ENCODE results near the gene IL36B.

The IL36B gene

DNA sequence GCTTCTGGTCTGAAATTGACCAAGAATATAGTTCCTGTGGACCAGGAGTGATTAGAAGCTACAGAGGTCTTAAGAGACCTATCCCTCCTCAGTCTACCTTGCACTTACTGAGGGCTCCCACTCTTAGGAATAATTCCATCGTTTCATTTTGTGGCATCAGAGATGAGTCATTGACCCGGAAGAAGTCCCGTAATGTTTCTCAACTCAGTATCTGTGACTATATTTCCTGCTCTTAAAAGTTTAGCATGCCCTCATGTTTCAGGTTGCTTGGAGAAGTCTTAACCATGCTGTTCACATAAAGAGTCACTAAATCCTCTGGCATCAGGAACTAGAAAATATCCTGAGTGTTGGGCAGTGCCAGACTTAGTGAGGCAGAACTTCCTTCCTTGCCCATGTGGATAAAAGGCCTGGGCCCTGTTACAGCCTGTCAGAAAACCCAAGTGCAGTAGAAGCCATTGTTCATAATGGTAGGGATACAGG, 47.6 kb downstream of the IL36B start, which contains the start of gene IL36A:
Gene IL36A (plus strand): TSS at position 430 of the 480 bp plus-strand sequence. CDS start 413 bp downstream, outside the sequence.
- DNase-seq: no peak

DNA sequence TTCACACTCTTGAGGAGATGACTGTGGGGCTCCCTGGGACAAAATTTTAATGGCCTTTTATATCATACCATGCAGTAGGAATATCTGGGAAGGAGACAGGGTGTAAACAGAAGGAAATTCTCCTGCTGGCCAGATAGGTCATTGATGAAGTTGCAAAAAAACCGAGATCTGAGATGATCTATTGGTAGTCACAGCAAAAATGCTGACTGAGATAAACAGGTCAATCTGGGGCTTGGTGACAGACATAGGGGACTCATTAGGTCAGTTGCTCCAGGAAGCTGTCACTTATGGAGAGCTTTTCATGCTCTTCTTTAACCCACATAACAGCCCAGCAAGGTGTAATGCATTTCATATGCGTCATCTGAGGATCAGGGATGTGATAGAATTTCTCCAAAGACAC, 50.0 kb downstream of the IL36B start:
- no peak for DNase-seq

- DNase-seq: peak; percentile 15 to 27
These were observed 52.2 kb downstream of the IL36B start for GRCh38 chr2:113000436-113000835.

DNA sequence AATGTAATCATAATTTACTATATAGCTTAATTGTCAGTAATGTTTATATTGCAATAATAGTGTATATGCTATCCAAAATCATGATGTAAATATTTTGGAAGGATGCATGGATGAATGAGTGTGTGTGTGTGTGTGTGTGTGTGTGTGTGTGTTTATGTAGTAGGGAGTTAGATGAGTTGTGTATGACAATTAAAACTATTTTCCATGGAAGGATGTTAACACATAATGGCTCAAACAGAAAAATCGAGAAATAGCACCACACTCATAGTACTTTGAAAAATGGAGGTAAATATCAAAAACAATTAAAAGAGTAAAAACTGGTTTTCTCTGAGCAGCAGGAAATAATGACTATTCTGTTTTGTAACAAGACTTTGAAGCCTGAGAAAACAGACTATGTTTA, 55.5 kb downstream of the IL36B start:
- DNase-seq: no peak

GRCh38 chr2:112996635-112997034, 56.0 kb downstream of the IL36B start:
- DNase-seq: peak; percentile 5 to 6

GRCh38 chr2:112995346-112995920, 57.2 kb downstream of the IL36B start:
- no peak for DNase-seq

DNA sequence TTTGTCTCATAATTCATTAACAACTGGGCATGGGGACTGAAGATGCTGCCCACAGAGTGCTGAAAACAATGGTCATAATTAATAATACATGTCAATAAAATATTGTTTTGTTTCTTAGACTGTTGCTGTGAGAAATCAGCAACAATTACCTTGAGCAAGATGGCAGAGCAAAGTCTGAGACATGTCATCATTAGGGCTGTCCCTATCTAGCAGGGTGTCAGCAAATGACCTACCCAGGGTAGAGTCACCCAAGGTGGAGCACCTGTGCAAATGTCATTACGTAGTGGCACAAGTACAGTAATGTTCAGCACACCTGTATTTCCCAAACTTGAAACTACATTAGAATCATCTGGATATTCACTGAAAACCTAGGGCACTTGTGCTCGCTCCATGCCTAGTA, 58.0 kb downstream of the IL36B start:
- DNase-seq: no peak

DNA sequence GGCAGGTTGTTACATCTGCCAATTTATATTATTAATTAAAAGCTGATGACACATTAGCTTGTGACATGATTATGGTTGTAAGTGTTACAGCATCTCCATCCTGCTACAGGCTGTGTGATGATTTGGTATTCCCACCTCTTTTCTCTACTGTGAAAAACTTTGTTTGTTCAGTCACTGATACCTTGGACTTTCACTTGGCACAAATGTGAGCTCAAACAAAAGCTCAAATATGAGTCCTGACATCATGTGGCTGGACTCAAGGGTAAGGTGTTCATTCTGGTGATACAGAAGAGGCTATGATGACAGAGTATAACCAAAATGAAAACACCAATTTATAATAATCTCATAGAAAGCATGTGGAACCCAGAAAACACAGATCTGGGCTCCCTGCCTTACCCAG, 58.8 kb downstream of the IL36B start:
- DNase-seq: no peak

DNA sequence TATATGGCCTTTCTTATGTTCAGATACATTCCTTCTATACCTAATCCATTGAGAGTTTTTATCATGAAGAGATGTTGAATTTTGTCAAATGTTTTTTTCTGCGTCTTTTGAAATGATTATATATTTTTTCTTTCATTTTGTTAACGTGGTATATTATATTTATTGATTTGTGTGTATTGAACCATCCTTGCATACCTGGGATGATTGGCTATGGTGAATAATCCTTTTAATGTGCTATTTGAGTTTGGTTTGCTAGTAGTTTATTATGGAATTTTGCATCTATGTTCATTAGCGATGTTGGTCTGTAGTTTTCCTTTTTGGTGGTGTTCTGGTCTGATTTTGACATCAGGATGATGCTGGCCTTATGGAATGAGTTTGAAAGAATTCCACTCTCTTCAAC, 63.1 kb downstream of the IL36B start:
- no peak for DNase-seq

DNA sequence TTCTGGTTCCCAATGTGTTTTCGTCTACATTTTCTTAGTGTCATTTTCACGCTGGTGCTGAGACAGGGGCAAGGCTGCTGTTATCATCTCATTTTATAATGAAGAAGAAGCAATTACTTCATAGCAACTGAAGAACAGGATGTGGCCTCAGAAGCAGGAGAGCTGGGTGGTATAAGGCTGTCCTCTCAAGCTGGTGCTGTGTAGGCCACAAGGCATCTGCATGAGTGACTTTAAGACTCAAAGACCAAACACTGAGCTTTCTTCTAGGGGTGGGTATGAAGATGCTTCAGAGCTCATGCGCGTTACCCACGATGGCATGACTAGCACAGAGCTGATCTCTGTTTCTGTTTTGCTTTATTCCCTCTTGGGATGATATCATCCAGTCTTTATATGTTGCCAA, 67.6 kb downstream of the IL36B start:
- no peak for DNase-seq

DNA sequence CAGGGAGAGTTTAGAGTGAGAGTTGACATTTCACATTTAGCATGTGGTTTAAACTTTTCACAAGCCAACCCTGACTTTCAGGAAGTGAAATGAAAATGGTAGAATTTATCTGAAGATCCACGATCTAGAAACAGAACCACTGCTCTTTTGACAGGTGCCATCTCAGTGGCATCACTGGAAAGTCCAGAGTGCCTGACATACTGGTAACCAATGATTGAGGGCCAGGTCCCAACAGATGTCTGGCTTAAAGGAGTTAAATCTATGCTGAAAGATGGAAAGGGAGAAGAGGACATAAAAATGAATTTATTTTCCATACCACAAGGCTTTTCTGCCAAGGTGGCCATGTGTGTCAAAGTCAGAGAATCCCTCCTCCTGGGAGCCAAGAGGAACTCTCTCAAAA, 72.1 kb downstream of the IL36B start:
- DNase-seq: no peak

DNA sequence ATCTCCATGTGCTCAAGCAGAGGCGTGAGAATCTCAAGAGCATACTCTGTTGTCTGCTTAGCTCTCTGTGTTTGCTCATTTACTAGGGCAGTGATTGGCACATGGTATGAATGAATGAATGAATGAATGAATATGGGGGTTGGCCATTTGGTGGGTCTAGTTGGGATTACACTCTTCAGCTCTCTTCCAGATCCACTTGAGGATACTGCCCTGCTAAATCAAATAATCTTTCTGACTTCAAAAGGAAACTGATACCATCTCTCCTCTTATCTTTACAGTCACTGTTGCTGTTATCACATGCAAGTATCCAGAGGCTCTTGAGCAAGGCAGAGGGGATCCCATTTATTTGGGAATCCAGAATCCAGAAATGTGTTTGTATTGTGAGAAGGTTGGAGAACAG, 72.9 kb downstream of the IL36B start:
- no peak for DNase-seq

DNA sequence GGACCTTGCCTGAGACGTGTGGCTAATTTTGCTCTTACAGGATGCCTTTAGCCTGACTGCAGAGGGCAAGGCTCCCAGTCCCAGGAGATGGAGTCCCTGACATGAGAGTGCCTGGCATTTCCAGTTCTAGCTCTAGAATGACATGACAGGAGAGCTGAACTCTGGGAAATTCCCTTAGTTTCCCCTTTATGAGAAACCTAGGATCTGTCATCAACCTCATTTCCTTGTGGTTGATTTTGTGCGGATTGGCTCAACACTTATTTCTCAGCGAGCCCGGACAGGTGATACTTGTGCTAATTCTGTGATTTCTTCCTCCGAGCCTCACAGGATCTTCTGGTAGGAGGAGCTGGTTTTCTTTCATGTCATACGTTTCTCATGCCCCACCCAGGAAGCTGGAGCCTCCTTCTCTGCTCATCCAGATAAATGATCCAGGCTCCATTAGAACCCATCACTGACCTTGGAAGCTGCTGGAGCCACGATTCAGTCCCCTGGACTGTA, 75.1 kb downstream of the IL36B start, which contains the start of gene IL36G:
Gene IL36G (plus strand): TSS at position 448 of the 498 bp plus-strand sequence. CDS start 633 bp downstream, outside the sequence.
- DNase-seq: no peak

Measured in Kasumi-1 (cell line).